Measurements from ENCODE around the gene SEBOX. TPM values are rescaled to one million over a fixed set of nuclear protein-coding genes. Genes with fewer than 3 reads are reported as not detected.
A peak's percentile ranks its signal among the peaks of the same experiment; 100 is the strongest.

SEBOX gene, protein sequence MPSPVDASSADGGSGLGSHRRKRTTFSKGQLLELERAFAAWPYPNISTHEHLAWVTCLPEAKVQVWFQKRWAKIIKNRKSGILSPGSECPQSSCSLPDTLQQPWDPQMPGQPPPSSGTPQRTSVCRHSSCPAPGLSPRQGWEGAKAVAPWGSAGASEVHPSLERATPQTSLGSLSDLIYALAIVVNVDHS
- not detected for polyA plus RNA-seq (ENCODE audit: insufficient read length in 4 of 4)

DNA sequence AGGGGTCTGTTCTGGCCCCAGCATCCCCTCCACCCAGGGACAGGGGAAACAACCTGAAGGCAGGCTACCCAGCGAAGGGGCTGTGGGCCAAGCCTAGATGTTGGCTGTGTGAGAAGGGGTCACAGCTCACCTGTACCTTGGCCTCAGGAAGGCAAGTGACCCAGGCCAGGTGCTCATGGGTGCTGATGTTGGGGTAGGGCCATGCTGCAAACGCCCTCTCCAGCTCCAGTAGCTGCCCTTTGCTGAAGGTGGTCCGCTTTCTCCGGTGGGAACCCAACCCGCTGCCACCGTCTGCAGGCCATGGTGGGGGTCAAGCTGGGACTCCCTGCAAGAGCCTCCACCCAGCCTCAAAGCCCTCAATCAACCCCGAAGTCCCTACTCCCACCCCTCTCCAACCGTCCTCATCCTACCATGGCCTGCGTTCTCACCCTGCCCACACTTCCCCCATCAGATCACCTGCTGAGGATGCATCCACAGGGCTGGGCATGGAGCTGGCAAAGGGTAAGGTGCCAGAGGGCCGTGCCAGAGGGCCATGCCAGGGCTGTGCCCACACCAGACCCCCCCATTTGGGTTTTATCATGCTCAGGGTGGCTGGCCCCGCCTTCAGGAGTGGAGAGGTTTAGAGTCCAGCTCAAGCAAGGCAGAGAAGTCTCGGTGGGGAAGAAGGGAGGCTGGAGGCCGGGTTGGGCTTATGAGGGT, at the start of gene SEBOX:
SEBOX (minus strand) TSS at position 535 of the 699 bp plus-strand sequence; CDS start at position 487, 48 bp downstream.
- DNase-seq (ENCODE audit: low read depth in 4 of 4, low spot score in 3 of 4): no peak

DNA sequence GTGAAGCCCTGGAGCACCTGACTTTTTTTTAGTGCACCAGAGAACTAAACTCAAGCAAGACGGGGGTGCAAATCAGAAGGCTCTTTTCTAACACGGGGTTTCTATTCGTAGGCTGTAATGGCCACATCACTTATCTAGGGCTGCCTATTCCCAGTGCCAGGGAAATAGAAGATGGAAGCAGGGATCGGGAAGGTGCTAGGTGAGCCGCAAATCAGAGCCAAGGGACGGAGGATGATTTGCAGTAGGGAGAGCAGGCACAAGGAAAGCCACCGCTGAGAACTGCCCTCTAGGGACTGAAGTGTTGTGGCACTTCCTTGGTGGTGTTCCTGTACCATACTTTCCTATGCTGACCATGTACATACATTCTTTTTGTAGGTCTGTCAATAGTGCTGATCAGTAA, 48.8 kb upstream of the SEBOX start:
- no peak for DNase-seq (ENCODE audit: low read depth in 4 of 4, low spot score in 3 of 4)

GRCh38 chr17:28412099-28412498, 47.1 kb upstream of the SEBOX start:
- DNase-seq (ENCODE audit: low read depth in 4 of 4, low spot score in 3 of 4): no peak

DNA sequence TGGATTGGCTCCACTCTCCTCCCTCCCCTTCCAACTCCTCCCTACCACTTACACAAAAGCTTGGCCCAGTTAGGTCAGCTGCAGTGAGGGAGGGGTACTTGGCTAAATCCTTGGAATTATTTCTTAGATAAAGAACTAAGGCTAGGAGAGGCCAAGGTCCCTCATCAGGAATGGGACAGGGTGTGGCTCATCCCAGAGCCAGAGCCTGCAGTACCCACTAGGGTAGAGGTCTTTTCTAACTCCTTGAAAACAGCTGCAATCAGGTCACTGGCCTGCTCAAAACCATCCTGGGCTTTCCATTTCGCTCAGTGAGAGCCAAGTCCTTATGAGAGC, 42.9 kb upstream of the SEBOX start:
- no peak for DNase-seq (ENCODE audit: low read depth in 4 of 4, low spot score in 3 of 4)

DNA sequence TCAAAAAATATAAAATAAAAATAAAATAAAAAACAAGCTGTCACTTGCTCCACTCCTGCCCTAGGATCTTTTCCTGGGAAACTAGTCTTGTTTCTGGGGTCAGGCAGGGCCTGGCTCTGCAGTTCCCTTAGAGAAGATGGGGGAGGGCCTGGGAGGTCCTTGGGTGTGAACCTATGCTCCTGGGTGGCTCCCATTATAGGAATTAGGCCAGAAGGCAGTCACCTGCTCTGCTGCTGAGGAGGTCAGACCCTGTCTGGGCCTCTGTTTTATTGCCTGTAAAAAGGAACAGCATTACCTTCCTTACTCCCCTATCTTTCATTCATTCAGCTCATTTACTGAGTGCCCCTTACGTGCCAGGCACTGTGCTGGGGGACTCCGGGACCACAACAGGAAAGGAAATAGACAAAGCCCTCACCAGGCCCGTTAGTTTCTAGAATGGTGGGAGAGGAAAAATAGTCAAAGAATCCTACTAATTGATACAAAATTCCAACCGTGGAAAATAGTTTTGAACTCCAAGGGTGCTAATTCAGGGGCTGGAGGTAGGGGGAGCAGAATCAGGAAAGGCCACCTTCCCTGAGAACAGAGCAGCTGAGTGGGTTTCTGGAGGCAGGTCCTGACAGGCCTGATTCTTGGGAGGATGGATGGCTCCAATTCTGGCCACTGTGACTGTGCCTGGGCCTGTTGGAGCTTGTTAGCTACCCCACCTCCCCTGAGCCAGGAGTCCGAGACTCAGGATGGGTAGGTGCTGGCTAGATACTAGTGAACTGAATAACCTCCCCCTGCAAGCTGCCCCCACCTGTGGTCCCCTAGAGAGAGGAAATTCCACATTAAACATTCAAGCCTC, 42.4 kb upstream of the SEBOX start:
- no peak for DNase-seq (ENCODE audit: low read depth in 4 of 4, low spot score in 3 of 4)

DNA sequence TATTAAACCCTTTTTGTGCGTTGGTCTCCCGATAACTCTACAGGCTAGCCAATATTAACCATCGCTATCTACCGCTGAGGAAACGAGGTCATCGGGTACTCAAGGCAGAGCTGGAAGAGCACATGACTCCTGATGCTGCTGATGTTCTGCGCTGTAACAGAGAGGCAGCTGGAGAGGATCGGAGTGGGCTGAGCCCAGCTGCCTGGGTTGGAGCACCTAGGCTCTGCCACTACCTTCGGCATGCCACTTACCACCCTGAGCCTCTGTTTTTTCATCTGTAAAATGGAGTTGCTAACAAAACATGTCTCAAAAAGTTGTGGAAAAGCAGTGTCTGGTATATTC, 41.4 kb upstream of the SEBOX start:
- DNase-seq (ENCODE audit: low read depth in 4 of 4, low spot score in 3 of 4): no peak

DNA sequence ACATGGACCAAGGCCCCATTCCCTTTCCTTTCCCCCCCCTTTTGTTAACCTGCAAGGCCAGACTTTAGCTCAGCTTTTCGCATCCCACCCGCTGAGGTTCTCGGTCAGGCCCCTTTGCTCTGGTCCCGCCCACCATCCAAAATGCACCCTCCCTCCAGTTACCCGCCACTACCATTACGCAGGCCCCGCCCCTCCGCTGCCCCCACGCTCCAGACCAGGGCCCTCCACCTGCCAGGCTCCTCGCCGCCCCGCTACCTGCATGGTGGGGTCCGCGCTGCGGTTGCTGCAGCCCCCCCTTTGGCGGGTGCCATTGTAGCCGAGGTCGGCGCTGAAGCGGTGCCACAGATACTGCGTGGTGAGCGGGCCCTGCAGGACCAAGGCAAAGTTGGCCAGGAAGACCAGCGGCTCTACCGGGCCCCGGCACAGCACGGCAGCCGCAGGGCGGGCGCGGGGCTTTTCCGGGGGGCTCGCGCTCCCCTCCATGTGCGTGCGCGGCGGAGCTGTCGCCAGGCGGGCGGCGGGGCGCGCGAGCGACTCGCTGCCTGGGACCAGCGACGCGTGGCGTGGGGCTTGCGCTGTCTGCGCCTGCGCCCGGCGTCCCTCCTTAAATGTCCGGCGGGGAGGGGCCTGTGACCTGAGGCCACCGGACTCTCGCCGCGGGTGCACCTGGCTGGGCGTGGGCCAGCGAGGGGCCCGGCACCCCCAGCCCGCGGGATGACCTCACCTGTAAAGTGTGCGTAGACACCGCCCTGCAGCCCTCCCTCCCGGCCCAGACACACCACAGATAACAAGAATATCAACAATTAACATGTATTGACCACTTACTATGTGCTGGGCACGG, 40.9 kb upstream of the SEBOX start, which contains the start of gene SLC46A1:
SLC46A1 (minus strand) TSS at position 581 of the 841 bp plus-strand sequence; CDS start at position 483, 98 bp downstream.
- peak in 1 of 4 donors; percentile 15 for DNase-seq (ENCODE audit: low read depth in 4 of 4, low spot score in 3 of 4)

GRCh38 chr17:28404812-28405570, 40.0 kb upstream of the SEBOX start:
- no peak for DNase-seq (ENCODE audit: low read depth in 4 of 4, low spot score in 3 of 4)

- no peak for DNase-seq (ENCODE audit: low read depth in 4 of 4, low spot score in 3 of 4)
Observed at GRCh38 chr17:28404461-28404811, 39.4 kb upstream of the SEBOX start.

DNA sequence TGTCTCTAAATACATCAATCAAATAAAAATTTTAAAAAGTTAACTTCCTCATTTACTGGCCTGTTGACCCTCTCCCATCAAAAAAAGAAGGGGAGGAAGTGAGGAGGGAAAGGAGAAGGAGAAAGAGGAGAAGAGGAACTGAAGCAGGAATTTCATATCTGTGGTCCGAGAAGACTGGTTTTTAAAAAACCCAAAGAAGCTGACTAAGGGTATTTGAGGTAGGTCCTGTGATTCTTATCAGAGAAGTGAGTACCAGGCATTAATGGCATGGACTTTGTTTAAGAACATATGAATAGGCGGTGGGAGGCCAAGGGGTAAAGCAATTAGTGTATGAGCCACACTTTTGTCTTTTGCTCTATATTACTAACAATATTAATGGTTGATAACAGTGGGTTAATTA, 39.0 kb upstream of the SEBOX start:
- no peak for DNase-seq (ENCODE audit: low read depth in 4 of 4, low spot score in 3 of 4)

GRCh38 chr17:28402844-28403243, 37.8 kb upstream of the SEBOX start:
- DNase-seq (ENCODE audit: low read depth in 4 of 4, low spot score in 3 of 4): no peak

DNA sequence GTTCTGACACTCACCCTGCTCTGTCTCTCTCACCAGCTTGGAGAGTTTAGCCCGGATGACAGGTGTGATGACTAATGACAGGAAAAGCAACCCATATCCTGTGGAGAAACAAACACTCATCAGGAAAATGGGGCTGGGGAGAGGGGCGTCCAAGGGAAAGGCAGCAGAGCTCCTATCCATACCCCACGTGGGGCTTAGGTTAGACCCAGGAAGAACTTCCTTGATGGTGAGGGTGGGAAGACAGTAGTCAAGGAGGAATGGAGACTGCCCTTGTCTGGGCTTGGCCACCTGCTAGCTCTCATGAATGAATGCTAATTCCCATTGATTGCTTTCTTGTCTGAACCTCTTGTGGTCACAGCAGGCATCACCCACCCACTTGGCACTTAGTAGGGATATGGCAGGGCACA, 37.2 kb upstream of the SEBOX start:
- no peak for DNase-seq (ENCODE audit: low read depth in 4 of 4, low spot score in 3 of 4)

- no peak for DNase-seq (ENCODE audit: low read depth in 4 of 4, low spot score in 3 of 4)
Observed at GRCh38 chr17:28399808-28400207, 34.8 kb upstream of the SEBOX start.

DNA sequence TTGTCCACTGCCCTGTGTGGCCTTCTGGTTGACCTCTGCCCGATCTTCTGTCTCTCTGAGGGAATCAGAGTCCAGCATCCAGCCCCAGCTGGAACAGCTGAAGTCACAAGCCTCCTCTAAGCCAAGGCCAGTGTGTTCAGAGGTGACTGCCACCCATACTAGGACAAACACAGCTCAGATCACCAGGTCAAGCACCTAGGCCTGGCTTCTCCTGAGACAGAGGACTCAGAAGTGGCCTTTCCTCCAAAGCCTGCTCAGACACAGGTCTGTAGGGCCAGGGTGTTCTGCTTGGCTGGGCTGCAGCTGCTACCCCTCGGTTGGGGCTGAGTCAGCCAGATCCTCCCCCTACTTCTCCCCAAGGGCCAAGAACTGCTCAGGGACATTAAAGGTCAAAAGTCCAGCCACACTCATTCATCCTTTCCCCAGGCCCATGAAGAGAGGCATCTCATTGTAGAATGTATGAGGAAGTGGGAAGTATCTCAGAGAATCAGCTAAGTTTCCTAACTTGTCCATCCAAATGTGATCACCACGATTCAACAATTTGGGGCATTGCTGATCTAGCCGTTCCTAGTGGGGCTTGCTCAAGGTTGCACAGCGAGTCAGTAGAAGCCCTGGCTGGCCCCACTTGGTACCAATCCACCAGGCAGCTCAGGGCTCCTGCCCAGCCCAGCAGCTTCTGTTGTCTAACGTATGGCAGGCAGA, 33.4 kb upstream of the SEBOX start:
- no peak for DNase-seq (ENCODE audit: low read depth in 4 of 4, low spot score in 3 of 4)

DNA sequence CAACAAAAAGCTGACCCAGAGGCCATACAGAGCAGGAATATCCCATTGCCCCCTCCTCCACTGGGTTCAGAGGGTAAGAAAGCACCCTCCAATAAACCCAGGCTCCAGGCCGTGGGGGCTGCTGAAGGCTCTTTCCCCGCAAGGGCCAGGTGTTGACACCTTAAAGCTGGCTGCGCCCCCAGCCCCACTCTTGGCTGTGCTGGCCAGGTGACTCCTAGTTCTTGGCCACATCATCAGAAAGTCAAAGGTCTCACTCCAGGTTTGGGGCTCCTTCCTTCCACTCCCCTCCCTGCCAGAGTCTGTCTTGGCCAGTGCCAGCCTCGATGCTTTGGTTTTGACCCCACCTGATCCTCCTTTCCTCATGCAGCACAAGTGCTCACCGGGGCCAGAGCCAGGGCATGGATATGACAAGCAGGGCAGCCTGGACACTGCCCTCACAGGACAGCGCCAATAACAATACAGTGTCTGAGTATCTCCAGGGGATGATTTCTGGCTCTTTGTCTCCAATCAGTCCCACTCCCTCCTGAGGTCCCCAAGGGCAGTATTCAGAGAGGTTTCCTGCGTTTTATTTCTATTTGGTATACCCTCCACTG, 32.8 kb upstream of the SEBOX start:
- DNase-seq (ENCODE audit: low read depth in 4 of 4, low spot score in 3 of 4): no peak

DNA sequence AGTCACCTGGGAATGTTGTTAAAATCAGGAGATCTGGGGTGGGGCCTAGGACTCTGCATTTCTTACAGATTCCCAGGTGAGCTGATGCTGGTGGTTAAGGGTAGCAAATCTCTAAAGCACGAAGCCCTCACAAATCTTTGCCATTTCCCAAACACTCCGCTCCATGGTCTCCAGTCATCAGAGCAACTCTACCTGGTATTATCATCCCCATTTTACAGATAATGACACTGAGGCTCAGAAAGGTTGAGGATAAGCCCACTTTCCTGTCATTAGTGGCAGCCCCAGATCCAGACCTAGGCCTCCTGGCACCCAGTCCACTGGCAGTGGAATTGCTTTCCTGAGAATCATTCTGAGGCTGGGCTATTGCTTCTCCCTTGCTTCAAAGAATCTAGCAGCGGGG, 32.3 kb upstream of the SEBOX start:
- DNase-seq (ENCODE audit: low read depth in 4 of 4, low spot score in 3 of 4): no peak

GRCh38 chr17:28396635-28397239, 31.7 kb upstream of the SEBOX start:
- no peak for DNase-seq (ENCODE audit: low read depth in 4 of 4, low spot score in 3 of 4)

GRCh38 chr17:28395968-28396367, 31.0 kb upstream of the SEBOX start:
- no peak for DNase-seq (ENCODE audit: low read depth in 4 of 4, low spot score in 3 of 4)

- DNase-seq (ENCODE audit: low read depth in 4 of 4, low spot score in 3 of 4): no peak
Observed at GRCh38 chr17:28395426-28395825, 30.4 kb upstream of the SEBOX start.
